Calu3 (cell line): ENCODE measurements around the gene NFE2. TPM values are rescaled to one million over a fixed set of nuclear protein-coding genes. Genes with fewer than 3 reads are reported as not detected.

ENCODE experiments used
- BruUV-seq: library from RNA; stranded (reverse); fragments of 400-500 nt; replicated peaks from 2 replicates; lab custom pipeline; 2021; lab: Mats Ljungman, UMichigan
- CTCF ChIA-PET: fragments of 300-600 bp; sonication (Branson Sonifier 250); formaldehyde crosslinking; loops from one replicate; lab custom pipeline; 2022; ENCODE audit warnings: antibody characterized with exemption; lab: Charles Lee
- DNase-seq: peaks from one replicate; pipeline ENCODE4 v3.0.0; 2022
- H3K27ac Mint-ChIP-seq: one replicate; pipeline ENCODE4 v1.8.0; 2022; ENCODE audit warnings: mixed read lengths; ENCODE audit not compliant: unreplicated experiment
- H3K27me3 Mint-ChIP-seq: one replicate; pipeline ENCODE4 v1.8.0; 2022; ENCODE audit warnings: mixed read lengths; ENCODE audit not compliant: unreplicated experiment
- H3K36me3 Mint-ChIP-seq: one replicate; pipeline ENCODE4 v1.8.0; 2022; ENCODE audit warnings: mild to moderate bottlenecking, moderate library complexity, mixed read lengths; ENCODE audit not compliant: insufficient read depth, unreplicated experiment
- H3K4me1 Mint-ChIP-seq: one replicate; pipeline ENCODE4 v1.8.0; 2022; ENCODE audit warnings: mild to moderate bottlenecking, low read depth, mixed read lengths; ENCODE audit not compliant: unreplicated experiment
- H3K4me3 Mint-ChIP-seq: one replicate; pipeline ENCODE4 v1.8.0; 2022; ENCODE audit warnings: mild to moderate bottlenecking, low read depth, moderate library complexity, mixed read lengths; ENCODE audit not compliant: unreplicated experiment
- H3K9me3 Mint-ChIP-seq: one replicate; pipeline ENCODE4 v1.8.0; 2022; ENCODE audit warnings: low read depth, mixed read lengths; ENCODE audit not compliant: unreplicated experiment
- CTCF ChIP-seq: fragments of 200-600 bp; IDR thresholded peaks from one replicate; pipeline ENCODE4 v1.8.0; 2022; ENCODE audit warnings: antibody characterized with exemption; ENCODE audit not compliant: unreplicated experiment
- intact Hi-C: fragments of 100-400 bp; cut with micrococcal nuclease; formaldehyde crosslinking; loops from one replicate; pipeline ENCODE4 v1.10.0; 2022; ENCODE audit not compliant: unreplicated experiment
- total RNA-seq: library from RNA; stranded (reverse); gene quantifications from 2 replicates; pipeline ENCODE4 v1.2.3, GENCODE V29; 2022

The NFE2 gene
- total RNA-seq, 1 experiment from 2014 or later: 0.80 TPM

- Mint-ChIP-seq H3K36me3 (peaks cover 16% of the 10 kb centered on the region), H3K27me3 (no peaks in the 10 kb centered on the region), H3K4me1 (no peaks in the 10 kb centered on the region), H3K27ac (no peak overlapping the region), H3K4me3 (no peak overlapping the region), H3K9me3 (no peaks in the 10 kb centered on the region)
- no TSS peak for BruUV-seq
- CTCF ChIA-PET: interaction anchor here (1.0 kb wide), 1 partner anchor 78 kb away, joined by 6 read pairs; no protein-coding TSS in a partner anchor
- no peak for TF ChIP-seq CTCF
- intact Hi-C loops: no loop called here
- DNase-seq: no peak
Measured at GRCh38 chr12:54276368-54276767, 24.4 kb downstream of the NFE2 start.

GRCh38 chr12:54273981-54274380 is 26.8 kb downstream of the NFE2 start:
- Mint-ChIP-seq H3K9me3 (no peaks in the 10 kb centered on the region), H3K27me3 (no peaks in the 10 kb centered on the region), H3K4me1 (no peaks in the 10 kb centered on the region), H3K4me3 (no peak overlapping the region), H3K36me3 (peaks cover 26% of the 10 kb centered on the region), H3K27ac (no peak overlapping the region)
- intact Hi-C loops: no loop called here
- no peak for DNase-seq
- BruUV-seq: no TSS peak
- no peak for TF ChIP-seq CTCF
- CTCF ChIA-PET: no interaction called here

GRCh38 chr12:54272214-54272613 is 28.6 kb downstream of the NFE2 start:
- Mint-ChIP-seq H3K27ac (no peak overlapping the region), H3K4me1 (no peaks in the 10 kb centered on the region), H3K9me3 (no peaks in the 10 kb centered on the region), H3K36me3 (peaks cover 37% of the 10 kb centered on the region), H3K4me3 (no peak overlapping the region), H3K27me3 (no peaks in the 10 kb centered on the region)
- no TSS peak for BruUV-seq
- DNase-seq: no peak
- intact Hi-C loops: no loop called here
- CTCF ChIA-PET: interaction anchor here (0.6 kb wide), 1 partner anchor 1486 kb away, joined by 4 read pairs; no protein-coding TSS in a partner anchor
- no peak for TF ChIP-seq CTCF

- DNase-seq: no peak
- CTCF ChIA-PET: no interaction called here
- no peaks in the 10 kb centered on the region for H3K4me1 Mint-ChIP-seq
- BruUV-seq: no TSS peak
- peaks cover 37% of the 10 kb centered on the region for H3K36me3 Mint-ChIP-seq
- H3K4me3 Mint-ChIP-seq: no peak overlapping the region
- intact Hi-C loops: no loop called here
- H3K9me3 Mint-ChIP-seq: no peaks in the 10 kb centered on the region
- H3K27me3 Mint-ChIP-seq: no peaks in the 10 kb centered on the region
- H3K27ac Mint-ChIP-seq: no peak overlapping the region
- TF ChIP-seq CTCF: no peak
Measured at GRCh38 chr12:54270345-54270744, 30.5 kb downstream of the NFE2 start.
